SK-N-MC (cell line): ENCODE results near the gene MCRS1.

Experiments used
- EZH2 ChIP-seq: fragments of 200-600 bp; sonication (generic); IDR thresholded peaks from one replicate; pipeline ENCODE4 v1.6.1; 2017; ENCODE audit warnings: antibody characterized with exemption
- POLR2AphosphoS5 ChIP-seq: IDR thresholded peaks from 2 replicates; pipeline ENCODE4 v1.6.1; 2012; ENCODE audit warnings: mild to moderate bottlenecking, low read depth, low read length, borderline replicate concordance

GRCh38 chr12:49562831-49563230 is 5.1 kb downstream of the MCRS1 start:
- TF ChIP-seq POLR2AphosphoS5 (no peak), EZH2 (no peak)
